ENCODE data around the gene CHTOP. TPM values are rescaled to one million over a fixed set of nuclear protein-coding genes. Genes with fewer than 3 reads are reported as not detected.

The CHTOP gene
- polyA plus RNA-seq, 1 donor, result 99.4 TPM

DNA sequence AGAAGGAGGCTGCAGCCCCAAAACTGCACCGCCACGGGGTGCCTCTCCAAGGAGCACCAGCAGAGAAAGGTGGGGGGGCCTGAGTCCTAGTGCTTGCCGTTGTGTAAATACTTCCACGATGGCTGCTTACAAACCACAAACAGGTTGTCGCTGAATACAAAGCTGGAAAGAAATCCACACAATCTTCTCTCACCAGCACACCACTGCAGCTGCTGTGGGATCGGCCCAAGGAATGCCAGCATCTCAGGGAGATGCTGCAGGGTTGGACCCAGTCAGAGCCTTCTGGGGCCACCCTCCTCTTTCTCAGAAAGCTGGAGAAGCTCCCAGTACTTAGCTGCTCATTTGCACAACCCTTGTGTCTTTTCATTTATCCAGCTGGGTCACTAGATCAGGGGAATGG is 14.7 kb upstream of the CHTOP start:
- Histone ChIP-seq H3K27ac (ENCODE audit: low read length) (no peak overlapping the region), H3K27me3 (ENCODE audit: control insufficient read depth, insufficient read depth, low read length) (no peaks in the 10 kb centered on the region), H3K36me3 (ENCODE audit: control insufficient read depth, insufficient read depth, low read length) (peaks cover 13% of the 10 kb centered on the region), H3K9me3 (ENCODE audit: control insufficient read depth, low read depth, low read length) (no peaks in the 10 kb centered on the region), H3K4me3 (ENCODE audit: low read length) (no peak overlapping the region), H3K4me1 (ENCODE audit: control insufficient read depth, insufficient read depth, low read length) (peaks cover 31% of the 10 kb centered on the region)
- no peak for DNase-seq
- no CpG with 5 or more reads among the region's 6 CpGs for WGBS (ENCODE audit: insufficient coverage, low lambda C conversion rate)

DNA sequence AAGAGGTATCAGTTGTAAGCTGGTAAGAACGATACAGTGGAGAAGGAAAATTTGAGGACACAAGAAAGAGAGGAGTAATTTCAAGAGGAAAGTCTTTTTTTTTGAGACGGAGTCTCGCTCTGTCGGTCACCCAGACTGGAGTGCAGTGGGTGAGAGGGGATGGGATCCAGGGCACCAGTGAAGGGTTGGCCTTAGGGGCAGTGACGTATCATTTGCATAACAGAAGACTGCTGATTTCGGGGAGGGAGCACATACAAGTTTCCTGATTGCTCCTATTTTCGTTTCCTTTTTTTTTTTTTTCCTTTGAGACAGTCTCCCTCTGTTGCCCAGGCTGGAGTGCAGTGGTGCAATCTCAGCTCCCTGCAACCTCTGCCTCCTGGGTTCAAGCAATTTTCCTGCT is 10.8 kb upstream of the CHTOP start:
- H3K27me3 ChIP-seq (ENCODE audit: control insufficient read depth, insufficient read depth, low read length), result no peaks in the 10 kb centered on the region
- H3K4me1 ChIP-seq (ENCODE audit: control insufficient read depth, insufficient read depth, low read length), result peaks cover 17% of the 10 kb centered on the region
- no peak overlapping the region for H3K4me3 ChIP-seq (ENCODE audit: low read length)
- no peaks in the 10 kb centered on the region for H3K9me3 ChIP-seq (ENCODE audit: control insufficient read depth, low read depth, low read length)
- peaks cover 20% of the 10 kb centered on the region for H3K36me3 ChIP-seq (ENCODE audit: control insufficient read depth, insufficient read depth, low read length)
- 86% methylated on average over 5 of the region's 7 CpGs for WGBS (ENCODE audit: insufficient coverage, low lambda C conversion rate)
- DNase-seq, result no peak
- H3K27ac ChIP-seq (ENCODE audit: low read length), result no peak overlapping the region

DNA sequence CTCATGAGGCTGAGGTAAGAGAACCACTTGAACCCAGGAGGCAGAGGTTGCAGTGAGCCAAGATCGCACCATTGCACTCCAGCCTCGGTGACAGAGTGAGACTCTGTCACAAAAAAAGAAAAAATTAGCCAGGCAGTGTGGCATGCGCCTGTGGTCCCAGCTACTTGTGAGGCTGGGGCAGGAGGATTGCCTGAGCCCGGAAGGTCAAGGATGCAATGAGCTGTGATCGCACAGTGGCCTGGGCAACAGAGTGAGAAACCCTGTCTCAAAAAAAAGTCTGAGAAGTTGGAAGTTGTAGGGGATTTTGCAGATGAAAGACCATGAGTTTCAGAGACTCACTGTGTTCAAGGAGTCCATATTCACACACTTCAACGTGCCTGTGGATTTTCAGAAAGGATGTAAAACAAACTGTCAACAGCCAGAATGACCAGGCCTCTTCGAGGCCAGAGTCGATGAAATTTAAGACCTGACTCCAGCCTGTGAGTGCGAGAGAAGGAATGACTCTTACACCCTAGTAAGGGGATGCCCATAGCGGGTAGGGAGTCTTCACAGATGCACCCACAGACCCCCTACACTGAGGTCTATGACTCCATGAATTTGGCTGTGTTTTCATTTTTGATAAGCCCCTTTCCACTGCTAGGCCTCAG is 8.8 kb upstream of the CHTOP start:
- H3K4me1 ChIP-seq (ENCODE audit: control insufficient read depth, insufficient read depth, low read length), result peaks cover 27% of the 10 kb centered on the region
- no peak for DNase-seq
- H3K27me3 ChIP-seq (ENCODE audit: control insufficient read depth, insufficient read depth, low read length), result no peaks in the 10 kb centered on the region
- H3K9me3 ChIP-seq (ENCODE audit: control insufficient read depth, low read depth, low read length), result no peaks in the 10 kb centered on the region
- H3K4me3 ChIP-seq (ENCODE audit: low read length), result no peak overlapping the region
- peaks cover 16% of the 10 kb centered on the region for H3K36me3 ChIP-seq (ENCODE audit: control insufficient read depth, insufficient read depth, low read length)
- no peak overlapping the region for H3K27ac ChIP-seq (ENCODE audit: low read length)
- WGBS (ENCODE audit: insufficient coverage, low lambda C conversion rate), result no CpG with 5 or more reads among the region's 10 CpGs

DNA sequence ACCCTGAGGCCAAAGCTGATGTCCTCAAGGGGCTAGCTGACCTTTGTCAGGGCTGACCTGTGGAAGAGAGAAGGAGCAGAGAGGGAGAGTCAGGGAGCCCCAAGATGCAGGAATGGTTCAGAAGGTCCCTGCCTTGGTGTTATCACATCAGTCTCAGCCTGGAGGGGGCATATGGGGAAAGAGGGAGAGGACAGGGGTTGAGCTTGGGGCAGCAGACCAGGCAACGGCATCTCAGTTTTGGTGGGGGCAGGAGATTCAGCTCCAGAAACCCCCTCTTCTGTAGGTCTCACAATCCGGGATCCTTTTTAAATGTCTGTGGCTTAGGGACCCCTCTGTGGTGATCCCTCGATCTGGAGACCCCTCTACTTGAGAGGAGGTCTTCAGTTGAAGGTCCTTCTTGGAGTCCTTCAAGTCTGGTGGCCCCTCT is 7.4 kb upstream of the CHTOP start:
- H3K4me1 ChIP-seq (ENCODE audit: control insufficient read depth, insufficient read depth, low read length), result peaks cover 40% of the 10 kb centered on the region
- no peaks in the 10 kb centered on the region for H3K27me3 ChIP-seq (ENCODE audit: control insufficient read depth, insufficient read depth, low read length)

DNA sequence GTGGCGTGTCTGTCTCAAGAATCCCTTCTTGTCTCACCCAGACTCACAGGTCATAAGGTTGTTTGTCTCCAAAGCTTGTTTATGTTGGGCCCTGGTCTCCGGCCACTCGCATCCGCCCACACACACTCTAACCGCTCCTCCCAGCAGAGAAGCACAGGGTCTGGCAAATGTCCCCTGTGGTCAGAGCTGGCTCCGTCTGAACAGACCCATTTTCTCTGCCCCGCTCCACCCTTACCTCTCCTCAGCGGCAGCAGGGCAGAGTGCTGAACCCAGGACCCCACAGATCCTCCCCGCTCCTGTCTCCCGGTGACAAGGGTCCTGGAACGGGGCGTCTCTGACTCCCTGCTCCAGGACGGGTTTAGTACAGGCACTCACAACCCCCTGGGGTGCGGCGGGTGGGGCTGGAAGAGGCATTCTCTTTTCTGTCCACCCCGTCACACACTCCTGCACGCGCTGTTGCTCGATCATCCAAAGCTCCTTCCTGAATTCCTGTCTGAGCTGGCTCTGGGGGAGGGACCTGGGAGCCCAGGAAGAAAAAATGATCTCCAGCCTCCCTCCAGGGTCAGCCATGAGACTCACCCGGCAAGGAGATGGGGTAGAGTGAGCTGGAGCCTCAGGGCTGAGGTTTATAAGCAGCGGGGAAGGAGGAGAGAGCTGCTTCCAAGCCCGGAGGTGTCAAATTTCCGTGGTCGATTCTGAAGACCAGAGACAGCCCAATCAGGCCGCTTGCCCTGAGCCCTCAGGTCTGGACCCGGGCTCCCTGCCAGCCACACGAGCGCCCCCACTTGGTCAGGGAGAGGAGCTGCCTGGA is 6.8 kb upstream of the CHTOP start, which contains the start of gene S100A13:
Gene S100A13, minus strand, starts transcription at position 602 of the 811 bp plus-strand sequence. CDS start 1,033 bp downstream, outside the sequence.
- Histone ChIP-seq H3K4me1 (ENCODE audit: control insufficient read depth, insufficient read depth, low read length) (peaks cover 46% of the 10 kb centered on the region), H3K4me3 (ENCODE audit: low read length) (peak within 1 kb of the TSS; percentile 62), H3K27me3 (ENCODE audit: control insufficient read depth, insufficient read depth, low read length) (no peaks in the 10 kb centered on the region), H3K36me3 (ENCODE audit: control insufficient read depth, insufficient read depth, low read length) (peaks cover 16% of the 10 kb centered on the region), H3K27ac (ENCODE audit: low read length) (peak within 1 kb of the TSS; percentile 63), H3K9me3 (ENCODE audit: control insufficient read depth, low read depth, low read length) (no peaks in the 10 kb centered on the region)
- WGBS (ENCODE audit: insufficient coverage, low lambda C conversion rate), result no CpG with 5 or more reads among the region's 28 CpGs
- DNase-seq, result peak; percentile 74 to 86

More for the DNA sequence above, 7.4 kb upstream of the CHTOP start:
- Histone ChIP-seq H3K27ac (ENCODE audit: low read length) (peak overlapping the region; percentile 63), H3K9me3 (ENCODE audit: control insufficient read depth, low read depth, low read length) (no peaks in the 10 kb centered on the region), H3K4me3 (ENCODE audit: low read length) (peak overlapping the region; percentile 62), H3K36me3 (ENCODE audit: control insufficient read depth, insufficient read depth, low read length) (peaks cover 16% of the 10 kb centered on the region)
- DNase-seq, result no peak
- no CpG with 5 or more reads among the region's 3 CpGs for WGBS (ENCODE audit: insufficient coverage, low lambda C conversion rate)

DNA sequence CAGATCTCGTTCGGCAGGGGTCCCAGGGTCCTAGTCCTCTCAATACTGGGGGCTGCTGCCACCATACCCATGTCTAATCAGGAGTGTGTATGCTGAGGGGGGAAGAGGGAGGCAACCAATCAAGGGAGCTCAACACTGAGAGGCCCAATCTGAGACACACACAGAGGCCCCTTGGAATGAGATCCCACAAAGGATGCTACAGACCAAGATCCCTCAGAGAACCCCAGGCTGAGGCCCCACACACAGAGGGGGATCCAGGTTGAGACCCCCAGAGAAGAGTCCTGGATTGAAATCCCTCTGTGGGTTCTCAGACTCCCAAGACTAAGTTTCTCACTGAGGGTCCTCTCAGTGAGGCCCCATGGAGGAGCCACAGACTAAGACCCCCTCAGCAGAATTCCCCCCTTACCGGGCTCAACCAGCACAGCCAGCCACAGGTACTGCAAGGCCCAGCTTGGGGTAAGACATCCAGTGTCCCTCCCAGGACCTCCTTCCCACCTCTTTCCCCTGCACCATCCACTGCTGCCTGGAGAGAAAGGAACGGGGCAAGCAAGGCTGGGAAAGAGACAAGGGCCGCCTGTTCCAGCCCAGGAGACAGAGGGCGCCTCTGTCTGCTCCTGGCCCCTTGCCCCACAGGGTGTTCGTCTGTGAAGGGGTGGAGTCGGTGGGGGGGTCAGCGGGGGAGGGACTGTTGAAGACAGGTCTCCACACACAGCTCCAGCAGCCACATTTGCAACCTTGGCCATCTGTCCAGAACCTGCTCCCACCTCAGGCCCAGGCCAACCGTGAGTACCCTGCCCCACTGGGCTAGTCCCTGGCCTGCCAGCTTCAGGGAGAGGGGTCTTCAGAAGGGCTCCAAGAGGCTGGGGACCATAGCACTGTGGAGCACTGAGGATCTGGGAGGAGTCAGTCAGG is 5.9 kb upstream of the CHTOP start, which contains the start of gene S100A1:
Gene S100A1, plus strand, starts transcription at position 720 of the 912 bp plus-strand sequence. CDS start 2,088 bp downstream, outside the sequence.
- Histone ChIP-seq H3K27ac (ENCODE audit: low read length) (peak within 1 kb of the TSS; percentile 63), H3K4me3 (ENCODE audit: low read length) (peak within 1 kb of the TSS; percentile 62), H3K27me3 (ENCODE audit: control insufficient read depth, insufficient read depth, low read length) (no peaks in the 10 kb centered on the region), H3K4me1 (ENCODE audit: control insufficient read depth, insufficient read depth, low read length) (peaks cover 48% of the 10 kb centered on the region), H3K36me3 (ENCODE audit: control insufficient read depth, insufficient read depth, low read length) (peaks cover 14% of the 10 kb centered on the region), H3K9me3 (ENCODE audit: control insufficient read depth, low read depth, low read length) (no peaks in the 10 kb centered on the region)
- WGBS (ENCODE audit: insufficient coverage, low lambda C conversion rate), result no CpG with 5 or more reads among the region's 10 CpGs
- DNase-seq, result no peak

DNA sequence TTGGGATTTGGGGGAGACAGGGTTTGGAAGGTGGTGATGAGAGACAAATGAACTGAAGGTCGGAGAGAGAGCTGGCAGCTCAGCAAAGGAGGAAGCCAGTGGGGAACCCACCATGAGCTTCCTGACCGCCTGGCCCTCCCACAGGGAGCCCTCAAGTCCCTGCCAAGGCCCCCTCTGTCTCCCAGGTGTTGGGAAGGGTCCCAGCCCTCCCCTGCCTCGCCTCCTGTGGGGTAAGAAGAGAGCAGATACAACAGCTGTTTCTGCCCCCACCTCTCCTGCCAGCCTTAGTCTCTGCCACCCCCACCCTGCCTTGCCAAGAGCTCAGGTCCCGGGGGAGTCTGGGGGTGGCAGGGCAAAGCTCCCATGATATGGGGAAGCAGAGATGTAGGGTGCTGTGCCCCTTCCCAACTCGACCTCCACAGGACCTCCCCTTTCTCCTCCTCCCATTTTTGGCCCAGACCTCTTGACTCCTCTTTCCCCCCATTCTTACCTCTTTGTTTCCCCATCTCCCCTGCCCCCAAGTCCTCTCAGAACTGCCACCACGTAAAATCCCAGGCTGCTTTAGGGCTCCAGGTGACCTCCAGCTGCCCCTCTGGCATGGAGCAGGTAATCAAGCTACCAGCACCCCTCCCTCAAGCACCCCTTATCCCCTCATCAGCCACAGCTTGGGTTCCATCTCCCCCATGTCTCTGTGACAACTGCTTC is 5.1 kb upstream of the CHTOP start:
- no peak for DNase-seq
- H3K9me3 ChIP-seq (ENCODE audit: control insufficient read depth, low read depth, low read length), result no peaks in the 10 kb centered on the region
- H3K4me1 ChIP-seq (ENCODE audit: control insufficient read depth, insufficient read depth, low read length), result peaks cover 54% of the 10 kb centered on the region
- H3K4me3 ChIP-seq (ENCODE audit: low read length), result no peak overlapping the region
- H3K36me3 ChIP-seq (ENCODE audit: control insufficient read depth, insufficient read depth, low read length), result peaks cover 9% of the 10 kb centered on the region
- no peak overlapping the region for H3K27ac ChIP-seq (ENCODE audit: low read length)
- H3K27me3 ChIP-seq (ENCODE audit: control insufficient read depth, insufficient read depth, low read length), result no peaks in the 10 kb centered on the region
- WGBS (ENCODE audit: insufficient coverage, low lambda C conversion rate), result 100% methylated on average over 1 of the region's 6 CpGs

DNA sequence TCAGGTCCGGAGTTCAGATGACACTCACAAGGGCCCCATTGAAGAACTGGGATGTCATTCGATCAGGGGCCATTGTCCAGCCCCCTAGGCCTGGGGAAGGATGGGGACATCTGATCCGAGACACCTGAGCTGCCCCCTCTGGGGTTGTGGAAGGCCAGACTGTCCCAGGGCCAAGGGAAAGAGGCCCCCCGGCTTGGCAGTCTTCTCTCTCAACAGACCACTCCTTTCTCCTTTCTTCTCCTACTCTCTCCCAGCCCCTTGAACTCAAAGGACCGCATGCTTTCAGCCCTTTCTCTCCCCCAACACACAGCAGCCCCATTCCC is 4.6 kb upstream of the CHTOP start:
- no peak for DNase-seq
- no peak overlapping the region for H3K4me3 ChIP-seq (ENCODE audit: low read length)
- peaks cover 6% of the 10 kb centered on the region for H3K36me3 ChIP-seq (ENCODE audit: control insufficient read depth, insufficient read depth, low read length)
- H3K27ac ChIP-seq (ENCODE audit: low read length), result no peak overlapping the region
- no peaks in the 10 kb centered on the region for H3K9me3 ChIP-seq (ENCODE audit: control insufficient read depth, low read depth, low read length)
- WGBS (ENCODE audit: insufficient coverage, low lambda C conversion rate), result no CpG with 5 or more reads among the region's 5 CpGs
- H3K27me3 ChIP-seq (ENCODE audit: control insufficient read depth, insufficient read depth, low read length), result no peaks in the 10 kb centered on the region
- peaks cover 54% of the 10 kb centered on the region for H3K4me1 ChIP-seq (ENCODE audit: control insufficient read depth, insufficient read depth, low read length)

DNA sequence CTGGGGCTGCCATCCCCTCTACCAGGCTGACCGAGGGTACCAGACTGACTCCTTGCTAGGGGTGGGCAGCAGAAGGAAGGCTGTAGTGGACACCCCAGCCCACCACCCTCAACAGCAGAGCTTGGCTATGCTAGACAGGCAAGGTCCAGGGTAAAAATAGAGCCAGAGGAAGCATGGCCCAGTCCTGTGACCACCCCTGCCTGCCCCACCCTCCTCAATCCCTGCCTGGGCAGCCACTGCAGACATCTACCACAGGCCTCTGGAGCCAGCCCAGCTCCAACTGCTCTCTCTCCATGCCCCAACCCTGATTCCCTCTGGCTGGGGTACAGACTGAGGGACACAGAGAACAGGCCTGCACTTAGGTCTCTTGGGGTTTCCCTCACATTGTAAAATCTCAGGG is 3.9 kb upstream of the CHTOP start:
- H3K4me1 ChIP-seq (ENCODE audit: control insufficient read depth, insufficient read depth, low read length), result peaks cover 54% of the 10 kb centered on the region

More for the DNA sequence above, 3.9 kb upstream of the CHTOP start:
- H3K27me3 ChIP-seq (ENCODE audit: control insufficient read depth, insufficient read depth, low read length), result no peaks in the 10 kb centered on the region
- peak overlapping the region; percentile 46 for H3K27ac ChIP-seq (ENCODE audit: low read length)
- no peak for DNase-seq
- H3K4me3 ChIP-seq (ENCODE audit: low read length), result no peak overlapping the region
- WGBS (ENCODE audit: insufficient coverage, low lambda C conversion rate), result no CpG with 5 or more reads among the region's 1 CpG
- peaks cover 3% of the 10 kb centered on the region for H3K36me3 ChIP-seq (ENCODE audit: control insufficient read depth, insufficient read depth, low read length)
- H3K9me3 ChIP-seq (ENCODE audit: control insufficient read depth, low read depth, low read length), result no peaks in the 10 kb centered on the region

Measured in large intestine (tissue), 3 donors.